Dedifferentiated amniotic fluid mesenchymal stem cell (primary cell): Measurements from ENCODE around the gene ENPEP.
A peak's percentile ranks its signal among the peaks of the same experiment; 100 is the strongest.
"Not testable (repeated sequence)": the region's sequence is repeated elsewhere in the genome, so short reads cannot be mapped to it uniquely, and the experiment has no call there.

Experiments
- DNase-seq: peaks from one replicate; pipeline ENCODE4 v3.0.0-alpha.2; 2016; ENCODE audit errors: extremely low spot score

Gene ENPEP, protein sequence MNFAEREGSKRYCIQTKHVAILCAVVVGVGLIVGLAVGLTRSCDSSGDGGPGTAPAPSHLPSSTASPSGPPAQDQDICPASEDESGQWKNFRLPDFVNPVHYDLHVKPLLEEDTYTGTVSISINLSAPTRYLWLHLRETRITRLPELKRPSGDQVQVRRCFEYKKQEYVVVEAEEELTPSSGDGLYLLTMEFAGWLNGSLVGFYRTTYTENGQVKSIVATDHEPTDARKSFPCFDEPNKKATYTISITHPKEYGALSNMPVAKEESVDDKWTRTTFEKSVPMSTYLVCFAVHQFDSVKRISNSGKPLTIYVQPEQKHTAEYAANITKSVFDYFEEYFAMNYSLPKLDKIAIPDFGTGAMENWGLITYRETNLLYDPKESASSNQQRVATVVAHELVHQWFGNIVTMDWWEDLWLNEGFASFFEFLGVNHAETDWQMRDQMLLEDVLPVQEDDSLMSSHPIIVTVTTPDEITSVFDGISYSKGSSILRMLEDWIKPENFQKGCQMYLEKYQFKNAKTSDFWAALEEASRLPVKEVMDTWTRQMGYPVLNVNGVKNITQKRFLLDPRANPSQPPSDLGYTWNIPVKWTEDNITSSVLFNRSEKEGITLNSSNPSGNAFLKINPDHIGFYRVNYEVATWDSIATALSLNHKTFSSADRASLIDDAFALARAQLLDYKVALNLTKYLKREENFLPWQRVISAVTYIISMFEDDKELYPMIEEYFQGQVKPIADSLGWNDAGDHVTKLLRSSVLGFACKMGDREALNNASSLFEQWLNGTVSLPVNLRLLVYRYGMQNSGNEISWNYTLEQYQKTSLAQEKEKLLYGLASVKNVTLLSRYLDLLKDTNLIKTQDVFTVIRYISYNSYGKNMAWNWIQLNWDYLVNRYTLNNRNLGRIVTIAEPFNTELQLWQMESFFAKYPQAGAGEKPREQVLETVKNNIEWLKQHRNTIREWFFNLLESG

DNA sequence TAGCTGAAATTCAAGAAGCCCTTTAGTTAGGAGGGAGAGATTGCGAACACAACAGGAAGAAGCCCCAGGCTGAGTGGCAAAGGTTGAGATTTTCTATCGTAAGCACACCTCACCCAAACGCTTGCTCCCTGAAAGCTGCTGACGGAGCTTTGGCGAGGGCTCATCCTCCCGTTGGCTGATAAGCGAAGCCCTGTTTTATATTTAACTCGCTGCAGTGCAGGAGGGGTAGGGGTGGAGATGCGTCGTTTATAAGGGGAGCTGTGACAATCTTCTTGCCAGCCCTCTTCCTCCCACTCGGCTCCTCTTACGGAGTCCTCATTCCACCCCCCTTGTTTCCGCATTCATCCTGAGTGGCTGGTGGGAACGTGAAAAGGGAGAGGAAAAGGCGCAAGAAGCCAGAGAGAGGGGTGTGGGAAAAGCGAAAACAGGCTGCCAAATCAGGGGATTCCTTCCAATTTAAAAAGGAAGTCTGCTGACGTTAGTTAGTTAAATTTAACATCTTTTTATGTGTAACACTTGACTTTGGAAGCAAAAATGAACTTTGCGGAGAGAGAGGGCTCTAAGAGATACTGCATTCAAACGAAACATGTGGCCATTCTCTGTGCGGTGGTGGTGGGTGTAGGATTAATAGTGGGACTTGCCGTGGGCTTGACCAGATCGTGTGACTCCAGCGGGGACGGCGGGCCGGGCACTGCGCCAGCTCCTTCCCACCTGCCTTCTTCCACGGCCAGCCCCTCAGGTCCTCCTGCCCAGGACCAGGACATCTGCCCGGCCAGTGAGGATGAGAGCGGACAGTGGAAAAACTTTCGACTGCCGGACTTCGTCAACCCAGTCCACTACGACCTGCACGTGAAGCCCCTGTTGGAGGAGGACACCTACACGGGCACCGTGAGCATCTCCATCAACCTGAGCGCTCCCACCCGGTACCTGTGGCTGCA is at the start of gene ENPEP:
Gene ENPEP, plus strand, starts transcription at position 275 of the 938 bp plus-strand sequence. Its CDS starts 260 bp downstream, at position 535.
- no peak for DNase-seq

DNA sequence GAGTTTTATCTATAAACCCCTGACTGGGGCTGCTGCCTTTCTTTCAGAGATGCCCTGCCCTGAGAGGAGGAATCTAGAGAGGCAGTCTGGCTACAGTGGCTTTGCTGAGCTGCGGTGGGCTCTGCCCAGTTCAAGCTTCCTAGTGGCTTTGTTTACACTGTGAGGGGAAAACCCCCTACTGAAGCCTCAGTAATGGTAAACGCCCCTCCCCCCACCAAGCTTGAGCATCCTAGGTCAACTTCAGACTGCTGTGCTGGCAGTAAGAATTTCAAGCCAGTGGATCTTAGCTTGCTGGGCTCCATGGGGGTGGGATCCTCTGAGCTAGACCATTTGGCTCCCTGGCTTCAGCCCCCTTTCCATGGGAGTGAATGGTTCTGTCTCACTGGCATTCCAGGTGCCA is 44.1 kb upstream of the ENPEP start:
- DNase-seq: not testable (repeated sequence)

DNA sequence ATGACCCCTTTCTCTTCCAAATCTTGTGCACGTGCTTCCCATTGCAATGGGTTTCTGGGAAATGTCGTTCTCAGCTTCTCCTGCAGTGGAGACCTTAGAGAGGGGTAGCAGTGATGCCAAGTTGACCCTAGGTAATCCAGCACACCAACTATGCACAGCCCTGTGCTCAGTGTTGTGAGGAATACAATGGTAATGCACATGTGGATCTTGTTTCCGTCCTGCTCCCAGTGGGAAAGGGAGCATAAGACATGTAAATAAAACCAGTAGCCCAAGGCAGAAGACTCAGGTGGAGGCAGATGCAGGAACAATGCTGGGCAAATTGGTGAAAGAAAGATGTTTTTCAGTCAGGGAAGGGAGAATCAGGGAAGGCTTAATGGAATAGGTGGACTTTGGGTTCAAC is 38.7 kb upstream of the ENPEP start:
- not testable (repeated sequence) for DNase-seq

DNA sequence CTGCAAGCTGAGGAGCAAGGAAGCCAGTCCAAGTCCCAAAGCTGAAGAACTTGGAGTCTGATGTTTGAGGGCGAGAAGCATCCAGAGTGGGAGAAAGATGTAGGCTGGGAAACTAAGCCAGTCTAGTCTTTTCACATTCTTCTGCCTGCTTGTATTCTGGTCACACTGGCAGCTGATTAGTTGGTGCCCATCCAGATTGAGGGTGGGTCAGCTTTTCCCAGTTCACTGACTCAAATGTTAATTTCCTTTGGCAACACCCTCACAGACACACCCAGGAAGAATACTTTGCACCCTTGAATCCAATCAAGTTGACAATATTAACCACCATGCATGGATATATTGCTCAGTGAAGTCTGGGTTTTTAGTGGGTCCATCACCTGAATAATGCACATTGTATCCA is 36.7 kb upstream of the ENPEP start:
- DNase-seq: not testable (repeated sequence)

DNA sequence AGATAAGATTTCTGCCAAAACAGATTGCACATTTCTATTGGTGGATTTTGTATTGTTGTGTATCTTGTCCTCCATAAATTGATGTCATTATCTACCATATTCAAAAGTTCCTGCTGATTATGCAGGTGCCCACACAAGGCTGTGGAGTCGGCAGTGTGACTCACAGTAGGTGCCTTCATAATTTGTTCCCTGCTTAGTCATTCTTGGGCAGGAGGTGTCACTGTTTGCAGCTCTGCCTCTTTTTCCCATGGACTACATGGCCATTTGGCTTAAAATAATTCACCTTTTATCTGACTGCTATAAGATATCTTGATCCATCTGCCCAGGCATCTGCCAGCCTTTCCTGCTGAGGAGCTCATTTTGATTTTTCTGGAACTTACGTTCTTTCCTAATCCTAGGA is 33.6 kb upstream of the ENPEP start:
- no peak for DNase-seq

DNA sequence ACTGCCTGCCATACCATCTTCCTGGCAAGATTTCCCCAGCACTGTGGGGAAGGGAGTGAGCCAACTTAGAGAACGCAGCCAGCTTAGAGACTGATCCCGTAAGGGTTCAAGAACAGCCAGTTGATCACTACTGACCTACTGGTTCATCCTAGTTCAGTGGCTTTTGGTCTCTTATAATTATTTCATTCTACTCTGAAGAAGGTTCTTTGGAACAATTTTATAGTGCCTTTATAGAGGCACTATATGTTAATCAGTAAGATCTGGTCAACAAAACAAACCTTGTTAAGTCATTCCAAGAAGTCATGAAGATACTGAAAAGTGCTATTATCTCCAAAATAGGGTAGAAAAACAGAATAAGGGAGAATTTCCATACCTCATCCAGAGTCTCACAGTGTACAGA is 33.2 kb upstream of the ENPEP start:
- DNase-seq: no peak

DNA sequence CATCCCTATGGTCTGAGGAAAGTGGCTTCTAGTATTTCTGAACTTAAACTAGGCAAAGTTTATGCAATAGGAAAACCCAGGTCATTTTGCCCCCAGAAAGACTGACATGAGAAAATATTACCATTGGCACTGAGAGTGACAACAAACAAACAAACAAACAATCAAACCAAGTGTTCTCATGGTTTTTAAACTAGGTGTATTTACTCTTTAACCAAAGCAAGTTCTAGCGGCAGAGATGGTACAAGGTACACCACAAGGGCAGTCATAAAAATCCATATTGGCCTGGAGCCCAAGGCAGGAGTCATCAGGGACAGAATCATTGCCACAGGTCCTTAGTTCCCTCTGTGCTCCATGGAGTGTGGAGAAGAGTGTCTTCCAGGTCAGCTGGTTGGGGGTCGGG is 26.0 kb upstream of the ENPEP start:
- no peak for DNase-seq

DNA sequence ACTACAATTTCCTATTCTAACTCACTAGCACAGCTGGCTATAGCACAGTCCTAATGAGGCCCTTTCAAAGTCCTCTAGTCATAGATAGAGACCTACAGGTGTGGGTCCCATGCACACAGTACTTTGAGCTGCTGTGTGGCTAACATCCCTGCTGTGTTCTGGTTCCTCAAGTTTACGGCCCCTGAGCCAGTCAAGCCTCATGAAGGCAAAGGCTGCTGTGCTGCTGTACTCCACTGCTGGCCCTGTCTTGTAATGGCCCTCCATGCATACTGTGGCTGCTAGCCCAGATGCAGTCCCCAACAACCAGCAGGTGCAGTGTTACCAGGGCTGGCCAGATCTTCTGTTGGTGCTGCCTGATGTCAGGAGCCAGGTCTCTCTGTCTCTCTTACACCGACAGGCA is 23.4 kb upstream of the ENPEP start:
- no peak for DNase-seq

DNA sequence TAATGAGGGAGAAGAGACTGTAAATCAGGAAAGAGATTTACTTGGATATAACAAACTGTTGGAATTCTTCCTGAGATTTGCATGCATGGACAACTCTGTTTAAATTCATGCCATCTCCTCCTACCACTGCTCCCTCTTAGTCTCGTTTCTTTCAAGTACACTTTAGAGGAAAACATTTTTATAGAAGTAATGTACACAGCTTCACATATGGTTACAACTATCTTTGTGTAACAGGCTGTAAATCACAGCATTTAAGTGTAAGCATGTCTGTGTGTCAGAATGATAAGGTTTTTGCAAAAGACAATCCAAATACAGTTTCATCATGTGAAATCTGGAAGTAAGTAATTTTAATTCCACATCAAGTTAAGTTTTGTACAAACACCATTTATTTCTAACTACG is 21.5 kb upstream of the ENPEP start:
- DNase-seq: no peak

DNA sequence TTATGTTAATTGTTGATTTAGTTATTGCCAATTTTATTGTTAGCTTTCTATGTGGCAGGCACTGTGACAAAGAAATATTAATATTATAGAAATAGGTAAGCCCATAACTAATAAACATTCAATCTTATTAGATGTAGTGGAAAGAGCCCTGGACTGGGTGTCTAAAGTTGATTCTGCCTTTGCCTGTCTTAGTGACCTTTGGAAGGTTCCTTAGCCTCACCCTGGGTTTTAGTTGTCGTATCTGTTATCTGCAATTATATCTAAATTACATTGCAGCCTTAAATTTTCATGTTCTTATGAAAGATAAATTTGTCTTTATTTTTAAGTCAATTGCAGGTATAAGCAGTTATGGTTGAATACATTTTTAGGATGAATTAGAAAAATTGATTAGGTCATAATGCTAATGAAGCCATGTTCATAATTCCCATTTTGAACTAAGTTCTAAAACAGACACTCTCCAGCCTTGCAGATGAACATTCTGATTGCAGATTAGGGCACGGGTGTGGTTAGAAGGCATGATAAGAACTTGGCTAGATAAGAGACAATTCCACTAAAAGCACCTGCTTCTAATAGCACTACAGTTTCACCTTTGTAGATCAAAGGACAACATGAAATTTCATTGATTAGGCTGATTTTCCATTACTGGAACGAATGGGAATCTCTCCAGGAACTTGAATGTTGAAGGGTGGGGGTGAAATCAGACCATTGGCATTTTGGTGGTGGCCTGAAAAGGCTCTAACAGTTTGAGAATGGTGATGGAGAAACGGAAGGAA is 17.3 kb upstream of the ENPEP start:
- no peak for DNase-seq

DNA sequence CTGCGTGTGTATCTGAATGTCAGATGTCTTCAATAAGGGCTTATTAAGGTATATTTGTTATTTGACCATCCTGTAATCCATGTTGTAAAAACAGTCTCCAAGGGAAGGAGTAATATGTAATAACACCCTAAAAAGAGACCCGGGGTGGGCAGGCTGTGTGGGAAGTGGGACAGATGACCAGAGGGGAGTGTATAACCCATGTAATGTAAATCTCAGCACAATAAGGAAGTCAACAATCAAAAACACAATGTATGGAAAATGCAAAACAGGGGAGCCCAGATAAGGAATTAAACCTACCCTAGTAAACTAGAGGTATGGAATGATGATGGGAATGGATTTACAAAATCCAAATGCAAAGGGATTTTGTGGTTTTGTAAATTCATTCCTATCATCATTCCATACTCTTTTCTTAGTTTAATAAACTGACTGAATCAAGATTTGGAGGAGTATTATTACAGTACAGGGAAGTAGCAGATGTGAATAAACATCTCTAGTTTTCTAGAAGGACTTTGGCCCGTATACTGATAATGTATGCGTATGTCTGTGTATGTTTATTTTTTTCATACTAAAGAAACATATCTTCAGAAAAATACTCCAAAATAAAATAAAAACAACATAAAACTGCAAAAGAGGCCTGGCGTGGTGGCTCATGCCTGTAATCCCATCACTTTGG is 15.7 kb upstream of the ENPEP start:
- no peak for DNase-seq

DNA sequence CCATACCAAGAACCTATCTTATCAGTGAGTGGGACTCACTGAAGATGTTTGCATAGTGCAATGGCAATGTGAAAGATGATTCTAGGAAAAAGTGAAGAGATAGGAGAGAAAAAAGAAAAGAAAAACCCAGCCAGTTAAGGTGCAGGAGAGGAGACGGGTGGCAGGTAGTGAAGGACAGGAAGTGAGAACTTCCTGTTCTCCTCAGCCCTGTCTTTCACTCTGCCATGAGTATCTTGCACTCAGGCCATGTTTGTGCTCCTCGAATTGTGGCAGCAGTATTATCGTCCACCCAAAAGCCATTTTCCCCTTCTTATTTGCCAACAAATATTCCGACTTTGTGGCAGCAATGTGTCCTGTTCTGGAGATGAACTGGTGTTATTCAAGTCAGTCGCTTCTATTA is 8.6 kb upstream of the ENPEP start:
- no peak for DNase-seq

DNA sequence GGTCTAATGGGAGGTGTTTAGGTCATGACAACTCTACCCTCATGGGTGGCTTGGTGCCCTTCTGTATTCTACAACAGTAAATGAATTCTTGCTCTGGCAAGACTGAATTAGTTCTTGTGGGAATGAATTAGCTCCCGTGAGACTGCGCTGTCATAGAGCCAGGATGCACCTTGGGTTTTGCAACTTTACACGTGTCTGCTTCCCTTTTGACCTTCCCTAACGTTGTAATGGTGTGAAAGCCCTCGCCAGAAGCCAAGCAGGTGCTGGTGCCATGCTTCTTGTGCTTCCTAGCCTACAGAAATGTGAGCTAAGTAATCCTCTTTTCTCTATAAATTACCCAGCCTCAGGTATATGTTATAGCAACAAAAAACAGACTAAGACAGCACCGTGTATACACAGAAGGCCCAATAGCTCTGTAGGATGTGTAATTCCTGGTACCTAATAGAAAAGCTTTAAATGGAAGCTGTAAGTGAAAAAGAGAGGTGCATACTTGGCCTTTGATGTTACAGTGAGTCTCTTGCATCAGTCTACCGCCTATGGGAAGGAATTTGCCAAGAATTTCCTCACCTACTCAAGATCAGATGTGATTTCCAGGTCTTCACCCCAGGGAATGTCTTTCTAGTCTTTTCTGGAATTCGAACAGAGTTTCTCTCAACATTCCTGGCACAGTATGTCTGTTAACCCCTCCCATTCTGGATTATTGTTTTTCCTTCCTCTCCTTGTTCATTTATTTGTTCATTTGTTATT is 3.2 kb upstream of the ENPEP start:
- DNase-seq: no peak

DNA sequence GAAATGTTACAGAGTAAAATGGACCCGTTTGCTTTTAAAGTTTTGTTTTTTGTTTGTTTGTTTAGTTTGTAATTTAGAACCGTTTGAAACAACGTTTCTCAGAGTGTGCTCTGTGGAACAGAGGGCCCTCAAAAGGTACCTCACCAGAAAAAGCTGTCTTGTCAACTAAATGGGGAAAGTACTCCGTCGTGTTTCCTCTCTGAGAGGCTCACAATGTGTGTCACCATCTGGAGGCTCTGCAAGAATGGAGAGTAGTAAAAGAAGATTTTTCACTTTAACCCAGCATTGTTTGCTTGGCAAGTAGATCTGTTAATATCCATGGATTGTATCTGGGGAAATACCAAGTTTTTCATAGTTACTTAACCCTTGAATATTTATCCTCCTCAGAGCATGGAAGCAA is 1.5 kb upstream of the ENPEP start:
- no peak for DNase-seq

DNA sequence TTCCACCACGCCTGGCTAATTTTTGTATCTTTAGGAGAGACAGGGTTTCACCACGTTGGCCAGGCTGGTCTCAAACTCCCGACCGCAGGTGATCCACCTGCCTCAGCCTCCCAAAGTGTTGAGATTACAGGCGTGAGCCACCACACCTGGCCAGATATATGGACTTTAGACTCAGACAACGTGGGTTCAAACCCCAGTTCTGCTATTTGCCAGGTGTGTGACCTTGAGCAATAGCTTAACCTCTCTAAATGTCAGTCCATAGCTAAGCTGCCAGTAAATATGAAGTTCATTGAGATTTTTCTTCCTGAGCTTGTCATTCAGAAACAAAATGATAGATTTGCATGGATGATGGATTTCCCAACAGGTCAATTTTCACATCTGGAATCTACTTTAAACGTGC is 875 bp upstream of the ENPEP start:
- DNase-seq: not testable (repeated sequence)

DNA sequence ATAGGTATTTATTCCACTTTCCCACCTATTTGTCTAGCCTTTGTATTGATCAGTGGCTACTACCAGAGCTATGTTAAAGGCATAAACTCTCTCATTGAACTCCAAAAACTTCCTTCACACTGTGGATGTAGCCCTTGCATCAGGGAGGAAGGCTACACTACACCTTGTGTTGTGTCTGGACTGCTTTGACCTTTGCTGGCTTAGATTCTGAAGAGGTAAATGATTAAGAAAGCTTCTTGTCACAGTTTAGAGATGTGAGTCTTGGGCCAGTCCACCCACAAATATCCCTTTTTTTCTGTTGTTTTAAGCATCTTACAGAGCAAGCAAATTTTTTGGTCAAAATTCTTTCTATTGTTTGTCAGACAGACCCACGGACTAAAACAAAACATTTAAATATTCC is 1.9 kb downstream of the ENPEP start:
- no peak for DNase-seq

DNA sequence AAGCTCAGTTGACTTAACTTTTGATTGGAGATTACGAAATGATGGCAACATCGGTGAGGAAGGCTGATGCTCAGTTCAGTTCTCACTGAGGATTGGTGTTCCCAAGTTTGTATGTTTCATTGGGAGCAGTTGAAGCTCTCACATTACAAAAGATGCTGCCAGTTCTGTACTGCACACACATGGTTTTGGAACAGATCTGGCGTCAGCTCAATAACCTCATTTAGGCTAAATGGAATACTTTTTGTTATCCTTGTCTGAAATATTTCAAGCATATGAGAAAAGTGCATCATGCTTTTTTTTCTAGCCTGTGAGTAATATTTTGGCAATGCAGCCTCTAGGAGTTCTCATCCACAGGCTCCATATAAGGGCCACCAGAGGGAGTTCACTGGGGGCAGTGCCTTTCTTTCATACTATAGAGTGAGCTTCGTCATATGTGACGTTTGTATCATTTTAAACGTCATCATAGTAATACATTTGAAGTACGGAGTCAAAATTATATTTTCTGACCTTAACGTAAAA is 4.1 kb downstream of the ENPEP start:
- DNase-seq: peak; percentile 98

DNA sequence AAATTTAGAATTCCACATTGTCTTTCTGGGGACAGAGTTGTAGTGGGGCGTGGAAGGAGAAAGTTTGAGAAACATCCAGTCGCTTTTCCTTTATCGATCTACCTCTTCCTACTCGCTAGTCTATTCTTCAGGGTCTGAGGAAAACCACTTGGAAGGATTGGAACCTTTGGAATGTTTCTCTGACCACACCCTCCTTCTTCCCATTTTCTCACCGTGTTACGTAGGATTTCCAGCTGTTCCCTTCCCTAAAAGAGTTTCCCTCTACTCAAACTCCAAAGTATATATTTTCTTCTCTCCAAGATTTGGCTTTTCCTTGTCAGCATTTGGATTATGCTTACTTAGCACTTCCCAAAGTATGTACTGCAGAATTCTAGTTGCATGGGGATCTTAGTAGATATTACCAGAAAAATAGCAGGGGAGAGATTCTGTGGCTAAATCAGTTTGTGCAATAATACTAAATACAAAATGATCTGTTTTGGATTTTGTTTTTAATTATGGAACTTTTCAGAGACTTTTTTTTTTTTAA is 4.9 kb downstream of the ENPEP start:
- no peak for DNase-seq

DNA sequence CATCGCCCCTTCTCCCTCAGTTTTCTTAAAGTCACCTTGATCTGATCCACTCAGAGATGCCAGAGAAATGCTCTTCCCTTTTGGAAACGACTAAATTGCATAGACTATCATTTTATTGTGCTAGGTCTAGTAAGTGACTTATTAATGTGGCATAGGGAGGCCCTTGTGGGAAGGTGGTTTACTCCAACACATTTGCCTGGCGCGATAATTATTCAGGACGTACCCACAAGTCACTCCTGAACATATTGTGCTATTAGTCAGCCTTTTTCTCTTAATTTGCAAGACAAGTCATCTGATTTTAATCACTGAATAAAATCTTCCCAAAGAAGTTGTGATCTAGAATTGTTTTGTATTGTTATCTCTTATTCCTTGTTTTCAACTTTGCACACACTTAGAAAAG is 7.6 kb downstream of the ENPEP start:
- no peak for DNase-seq
